Measurements from ENCODE around the gene IL17RA.

IL17RA gene

DNA sequence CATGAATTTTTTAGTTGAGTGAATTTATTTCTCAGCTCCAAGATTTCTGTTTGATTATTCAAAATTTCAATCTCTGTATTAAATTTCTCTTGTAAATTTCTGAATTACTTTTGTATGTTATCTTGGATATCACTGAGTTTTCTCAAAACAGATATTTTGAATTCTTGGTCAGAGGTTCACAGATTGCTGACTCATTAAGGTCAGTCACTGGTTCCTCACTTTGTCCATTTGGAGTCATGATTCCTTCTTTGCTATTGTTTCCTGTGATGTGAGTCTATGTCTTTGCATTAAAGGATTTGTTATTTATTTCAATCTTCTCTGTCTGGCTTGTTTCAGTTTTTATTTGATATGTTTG is 10.2 kb upstream of the IL17RA start:
- no peak for DNase-seq
- in situ Hi-C loops (cut with MboI; ENCODE audit: low pct_unique_long_range_greater_than_20kb, low sequenced_read_pairs), result loop anchor here (10.0 kb wide), 1 partner anchor 420 kb away; no protein-coding TSS in a partner anchor

DNA sequence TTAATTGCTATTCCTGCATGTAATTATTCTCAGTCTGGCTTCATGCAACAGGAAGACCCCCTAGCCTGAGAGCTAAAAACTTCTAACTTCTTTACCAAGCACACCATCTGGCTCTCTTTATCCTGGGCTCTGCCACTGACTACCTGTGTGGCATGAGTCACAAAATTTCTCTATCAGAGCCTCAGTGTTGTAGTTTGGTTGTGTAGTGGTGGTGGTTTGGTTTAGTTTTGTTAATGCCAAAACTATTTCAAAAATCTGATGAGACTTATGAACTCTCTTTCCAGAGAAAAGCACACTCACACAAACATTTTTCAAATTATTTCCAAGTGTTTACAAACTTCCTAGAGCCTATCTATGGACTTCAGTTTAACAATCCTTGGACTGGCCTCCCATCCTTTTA is 7.5 kb upstream of the IL17RA start:
- DNase-seq, result no peak
- in situ Hi-C loops (cut with MboI; ENCODE audit: low pct_unique_long_range_greater_than_20kb, low sequenced_read_pairs), result loop anchor here (10.0 kb wide), 1 partner anchor 418 kb away; no protein-coding TSS in a partner anchor

DNA sequence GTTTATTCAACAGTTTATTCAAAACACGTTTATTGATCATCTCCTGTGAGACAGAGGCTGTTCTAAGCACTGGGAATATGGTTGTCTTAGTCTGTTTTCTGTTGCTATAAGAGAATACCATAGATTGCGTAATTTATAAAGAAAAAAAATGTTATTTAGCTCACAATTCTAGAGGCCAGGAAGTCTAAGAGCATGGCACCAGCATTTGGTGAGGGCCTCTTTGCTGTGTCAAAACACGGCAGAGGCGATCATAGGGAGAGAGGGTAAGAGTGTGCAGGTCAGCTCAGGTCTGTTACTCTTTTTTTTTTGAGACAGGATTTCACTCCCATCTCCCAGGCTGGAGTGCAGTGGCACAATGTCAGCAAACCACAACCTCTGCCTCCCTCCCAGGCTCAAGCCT is 5.2 kb upstream of the IL17RA start:
- no peak for DNase-seq
- in situ Hi-C loops (cut with MboI; ENCODE audit: low pct_unique_long_range_greater_than_20kb, low sequenced_read_pairs), result loop anchor here (10.0 kb wide), 1 partner anchor 415 kb away; no protein-coding TSS in a partner anchor

DNA sequence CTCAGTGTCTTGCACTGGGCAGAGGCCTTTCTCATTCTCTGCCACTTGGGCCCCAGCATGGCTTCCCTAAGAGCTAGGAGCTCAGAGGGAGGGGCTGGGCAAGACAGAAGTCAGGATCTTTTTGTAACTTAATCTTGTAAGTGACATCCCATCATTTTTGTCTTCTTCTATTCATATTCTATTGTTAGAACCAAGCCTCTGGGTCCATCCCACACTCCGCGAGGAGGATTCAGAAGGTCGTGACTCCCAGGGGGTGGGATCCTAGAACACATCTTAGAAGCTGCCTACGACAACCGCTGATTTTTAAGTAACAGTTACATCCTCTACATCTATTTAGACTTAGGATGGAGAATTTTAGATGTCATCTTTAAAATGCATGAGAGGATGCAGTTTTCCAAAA is 1.5 kb upstream of the IL17RA start:
- no peak for DNase-seq
- in situ Hi-C loops (cut with MboI; ENCODE audit: low pct_unique_long_range_greater_than_20kb, low sequenced_read_pairs), result loop anchor here (10.0 kb wide), 1 partner anchor 432 kb away; no protein-coding TSS in a partner anchor

DNA sequence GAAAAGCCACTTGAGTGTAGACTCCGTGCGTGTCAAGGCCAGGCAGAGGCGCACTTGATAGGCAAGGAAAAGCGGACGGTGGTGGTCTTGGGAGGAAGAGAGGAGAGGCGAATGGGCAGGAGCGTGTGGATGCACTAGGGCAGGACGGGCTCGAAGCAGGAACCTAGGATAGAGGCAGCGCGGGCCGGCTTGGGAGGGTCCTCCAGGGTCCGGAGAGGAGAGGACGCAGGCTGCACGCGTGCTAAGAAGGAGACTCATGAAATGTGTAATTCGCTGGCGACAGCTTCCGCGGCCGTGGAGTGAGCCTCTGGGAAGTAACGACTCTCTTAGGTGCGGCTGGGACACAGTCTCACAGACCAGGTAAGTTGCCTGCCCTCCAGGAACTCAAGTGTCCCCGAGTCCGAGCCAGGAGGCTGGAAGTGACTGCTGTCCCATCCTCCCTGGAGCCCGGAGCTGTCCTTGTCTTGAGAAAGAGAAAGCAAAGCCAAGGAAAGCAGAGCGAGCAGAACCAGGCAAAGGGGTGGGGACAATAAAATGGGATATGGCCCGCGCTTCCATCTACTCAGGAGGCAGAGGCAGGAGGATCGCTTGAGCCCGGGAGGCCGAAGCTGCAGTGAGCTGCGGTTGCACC is 874 bp upstream of the IL17RA start:
- no peak for DNase-seq
- in situ Hi-C loops (cut with MboI; ENCODE audit: low pct_unique_long_range_greater_than_20kb, low sequenced_read_pairs), result loop anchor here (10.0 kb wide), 1 partner anchor 431 kb away; no protein-coding TSS in a partner anchor

DNA sequence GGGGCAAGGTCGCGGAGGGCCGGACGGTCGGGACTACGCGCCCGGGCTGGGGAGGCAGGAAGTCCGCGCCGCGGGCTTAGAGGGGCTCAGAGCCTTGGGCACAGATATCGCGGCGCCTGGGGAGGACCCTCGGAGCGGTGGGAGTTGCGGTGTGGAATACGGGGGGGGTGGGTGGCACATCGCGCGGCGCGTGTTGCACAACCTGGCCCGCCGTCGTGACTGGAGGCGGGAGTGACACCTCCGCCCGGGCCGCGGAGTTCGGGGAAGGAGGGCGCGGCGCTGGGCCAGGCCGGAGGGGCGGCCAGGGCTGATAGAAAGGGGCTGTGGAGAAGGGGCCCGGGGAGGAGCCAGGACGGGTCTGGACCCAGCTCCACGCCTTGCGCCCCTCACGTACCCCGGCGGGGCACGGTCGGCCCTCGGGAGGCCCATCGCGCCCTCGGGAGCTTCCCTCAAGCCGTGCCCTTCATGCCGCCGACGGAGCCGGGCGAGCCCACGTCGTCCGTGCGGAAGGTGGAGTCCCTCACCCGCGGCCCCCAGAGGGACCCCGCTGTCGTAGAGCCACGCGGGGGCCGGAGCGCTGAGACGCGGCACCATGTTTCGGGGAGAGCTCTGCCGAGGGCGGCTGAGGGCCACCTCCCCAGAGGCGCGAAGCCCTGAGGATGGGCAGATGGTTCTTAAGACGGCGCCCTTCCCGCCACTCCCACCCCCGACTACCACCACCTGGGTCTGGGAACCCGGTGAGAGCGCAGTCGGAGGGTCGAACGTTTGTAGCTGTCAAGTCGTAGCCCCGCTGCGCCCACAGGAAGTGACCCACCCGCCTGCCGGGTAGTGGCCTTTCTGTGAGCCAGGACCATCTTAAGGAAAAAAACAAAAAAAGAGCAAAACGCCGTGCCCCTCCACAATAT is 729 bp downstream of the IL17RA start:
- DNase-seq, result no peak
- in situ Hi-C loops (cut with MboI; ENCODE audit: low pct_unique_long_range_greater_than_20kb, low sequenced_read_pairs), result loop anchor here (10.0 kb wide), 1 partner anchor 429 kb away; no protein-coding TSS in a partner anchor

DNA sequence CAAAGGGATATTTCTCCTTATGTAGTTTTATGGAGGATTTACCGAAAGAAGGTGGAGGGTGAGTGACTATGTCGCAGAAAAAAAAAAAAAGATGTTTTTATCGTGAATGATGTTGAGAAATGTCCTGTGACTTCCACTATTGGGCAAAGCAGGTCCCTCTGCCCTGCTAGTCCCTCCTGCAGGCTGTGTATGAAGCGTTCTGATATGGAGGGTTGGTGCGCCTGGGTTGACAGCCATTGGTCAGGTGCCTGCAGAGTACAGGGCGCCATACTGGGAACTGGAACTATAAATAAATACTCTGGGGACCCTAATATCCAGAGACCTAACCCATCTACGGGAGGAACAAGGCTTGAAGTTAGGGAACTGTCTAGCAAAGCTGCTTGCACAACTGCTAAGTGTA is 1.5 kb downstream of the IL17RA start:
- DNase-seq, result no peak
- in situ Hi-C loops (cut with MboI; ENCODE audit: low pct_unique_long_range_greater_than_20kb, low sequenced_read_pairs), result loop anchor here (10.0 kb wide), 1 partner anchor 429 kb away; no protein-coding TSS in a partner anchor

DNA sequence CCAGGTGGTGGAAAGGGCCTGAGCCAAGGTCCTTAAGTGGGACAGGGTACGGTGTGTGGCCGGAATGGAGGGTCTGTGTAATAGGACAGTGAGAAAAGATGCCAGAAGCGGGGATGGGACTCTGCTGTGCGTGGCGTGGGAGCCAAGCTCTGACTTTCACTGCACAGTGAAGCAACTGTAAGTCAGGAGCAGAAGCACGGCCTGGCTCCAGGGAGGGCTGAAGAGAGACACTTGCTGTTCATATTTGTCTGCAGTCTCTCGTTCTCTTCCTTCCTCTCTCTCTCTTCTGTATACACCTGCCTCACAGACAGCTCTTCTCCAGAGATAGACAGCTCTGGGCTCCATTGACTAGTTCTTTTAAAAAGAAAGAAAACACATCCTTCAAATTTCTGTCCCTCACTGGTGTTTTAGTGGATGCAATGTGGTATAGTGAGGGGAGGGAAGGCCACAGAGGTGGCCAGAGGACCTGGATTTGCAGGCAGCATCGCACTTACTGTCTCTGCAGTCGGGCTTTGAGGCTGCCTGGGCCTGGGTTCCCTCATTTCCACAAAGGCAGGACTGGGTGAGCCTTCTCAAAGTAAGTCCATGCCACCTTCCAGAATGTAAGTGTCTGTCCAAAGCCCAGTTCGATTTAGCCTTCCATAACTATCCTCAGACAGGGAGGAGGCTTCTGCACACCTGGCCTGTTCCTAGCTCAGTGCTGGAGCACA is 2.1 kb downstream of the IL17RA start:
- in situ Hi-C loops (cut with MboI; ENCODE audit: low pct_unique_long_range_greater_than_20kb, low sequenced_read_pairs), result loop anchor here (10.0 kb wide), 1 partner anchor 428 kb away; no protein-coding TSS in a partner anchor
- DNase-seq, result no peak

DNA sequence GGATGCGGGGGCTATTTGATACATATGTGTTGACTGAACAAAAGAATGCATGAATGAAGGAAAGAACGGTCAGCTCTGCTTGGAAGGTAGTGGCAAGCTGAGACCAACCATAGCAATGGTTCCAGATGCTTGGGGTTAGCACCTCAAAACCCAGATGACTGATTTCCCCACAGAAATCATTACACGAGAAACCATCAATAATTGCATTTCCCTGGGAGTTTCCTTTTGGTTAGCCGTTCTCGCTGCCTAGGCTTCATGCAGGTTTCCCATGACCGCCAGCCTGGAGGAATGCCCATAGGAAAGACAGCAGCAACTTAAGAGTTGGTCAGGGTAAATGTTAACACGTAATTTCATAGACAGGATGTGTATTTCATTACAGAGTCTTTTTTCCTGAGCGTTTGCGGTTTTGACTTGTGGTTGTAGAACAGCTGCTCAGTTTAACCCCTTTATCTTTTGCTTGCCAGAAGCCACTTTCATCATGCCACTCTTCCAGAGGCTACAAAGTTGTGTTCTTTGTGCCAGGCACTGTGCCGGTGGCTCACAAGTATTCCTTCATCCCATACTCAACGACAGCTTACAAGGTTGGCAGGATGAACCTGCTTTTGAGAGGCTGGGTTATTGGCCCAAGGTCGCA is 2.8 kb downstream of the IL17RA start:
- in situ Hi-C loops (cut with MboI; ENCODE audit: low pct_unique_long_range_greater_than_20kb, low sequenced_read_pairs), result loop anchor here (10.0 kb wide), 1 partner anchor 427 kb away; no protein-coding TSS in a partner anchor
- DNase-seq, result peak; percentile 85

DNA sequence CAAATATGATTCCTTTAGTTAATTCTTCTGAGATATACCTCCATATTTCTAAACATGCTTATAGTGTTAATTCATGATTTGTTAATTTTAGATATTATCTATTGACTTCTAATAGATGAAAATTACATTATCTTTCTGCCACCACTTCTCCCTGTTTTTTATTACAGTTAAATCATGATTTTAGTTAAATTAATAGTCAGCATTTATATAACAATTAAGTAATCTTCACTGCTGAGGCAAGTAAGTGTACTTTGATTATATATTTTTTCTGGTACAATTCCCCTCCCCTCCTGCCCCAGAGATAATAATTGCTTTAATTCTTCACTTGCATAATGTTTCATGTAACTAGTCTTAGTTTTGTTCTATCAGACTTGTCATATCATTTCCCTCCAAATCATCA is 5.8 kb downstream of the IL17RA start:
- in situ Hi-C loops (cut with MboI; ENCODE audit: low pct_unique_long_range_greater_than_20kb, low sequenced_read_pairs), result no loop called here

DNA sequence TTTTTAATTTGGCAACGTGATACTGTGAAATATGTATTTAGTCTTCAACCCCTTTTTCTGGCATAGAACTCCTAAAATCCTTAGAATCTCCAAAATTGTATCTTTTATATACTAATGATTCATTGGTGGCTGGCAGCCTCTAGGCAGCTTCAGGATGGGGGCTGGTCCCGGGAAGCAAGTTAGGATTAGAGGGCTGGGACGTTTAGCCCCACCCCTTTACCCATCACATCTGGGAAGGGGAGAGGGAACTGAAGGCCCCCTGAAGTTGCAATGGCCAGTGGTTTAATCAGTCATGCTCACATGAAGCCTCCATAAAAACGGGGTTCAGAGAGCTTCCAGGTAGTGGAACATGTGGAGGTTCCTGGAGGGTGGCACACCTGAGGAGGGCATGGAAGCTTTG is 7.1 kb downstream of the IL17RA start:
- no peak for DNase-seq
- in situ Hi-C loops (cut with MboI; ENCODE audit: low pct_unique_long_range_greater_than_20kb, low sequenced_read_pairs), result no loop called here

More for the DNA sequence above, 5.8 kb downstream of the IL17RA start:
- DNase-seq, result no peak

DNA sequence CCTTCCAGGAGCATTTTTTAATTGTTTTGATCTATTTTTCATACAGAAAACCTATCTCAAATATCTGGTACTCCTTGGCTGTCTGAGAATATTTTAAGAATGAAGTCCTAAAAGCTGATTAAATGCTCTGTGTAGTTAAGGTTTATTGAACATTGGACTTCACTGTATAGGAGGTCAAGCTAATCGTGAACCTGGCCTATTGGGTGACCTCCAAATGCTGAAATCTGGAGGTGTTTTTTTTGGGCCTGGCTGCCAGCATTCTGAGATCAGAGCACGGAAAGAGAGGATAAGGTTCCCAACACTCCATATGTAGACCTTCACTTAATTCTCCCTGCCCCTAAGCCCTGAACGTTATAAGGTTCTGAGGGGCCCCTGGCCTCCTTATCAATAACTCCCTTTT is 8.3 kb downstream of the IL17RA start:
- in situ Hi-C loops (cut with MboI; ENCODE audit: low pct_unique_long_range_greater_than_20kb, low sequenced_read_pairs), result no loop called here
- DNase-seq, result no peak

DNA sequence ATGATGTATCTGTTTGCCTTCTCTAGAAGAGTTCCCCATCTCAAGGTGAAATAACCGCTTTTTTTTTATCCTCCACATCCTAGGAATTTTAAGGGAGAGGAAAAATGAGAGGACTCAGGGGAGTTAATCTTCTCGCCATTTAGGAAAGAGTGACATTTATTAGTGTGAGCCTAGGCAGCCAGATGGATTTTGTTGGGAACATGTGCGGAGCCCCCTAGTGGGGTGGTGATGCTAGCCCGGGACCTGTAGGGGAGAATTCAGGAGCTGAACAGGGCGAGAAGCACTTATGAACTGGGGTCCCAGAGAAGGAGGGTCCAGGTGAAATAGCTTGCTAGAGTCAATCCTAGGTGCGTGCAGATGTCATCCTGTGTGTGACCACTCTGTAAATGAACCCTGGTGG is 10.7 kb downstream of the IL17RA start:
- DNase-seq, result no peak
- in situ Hi-C loops (cut with MboI; ENCODE audit: low pct_unique_long_range_greater_than_20kb, low sequenced_read_pairs), result no loop called here

DNA sequence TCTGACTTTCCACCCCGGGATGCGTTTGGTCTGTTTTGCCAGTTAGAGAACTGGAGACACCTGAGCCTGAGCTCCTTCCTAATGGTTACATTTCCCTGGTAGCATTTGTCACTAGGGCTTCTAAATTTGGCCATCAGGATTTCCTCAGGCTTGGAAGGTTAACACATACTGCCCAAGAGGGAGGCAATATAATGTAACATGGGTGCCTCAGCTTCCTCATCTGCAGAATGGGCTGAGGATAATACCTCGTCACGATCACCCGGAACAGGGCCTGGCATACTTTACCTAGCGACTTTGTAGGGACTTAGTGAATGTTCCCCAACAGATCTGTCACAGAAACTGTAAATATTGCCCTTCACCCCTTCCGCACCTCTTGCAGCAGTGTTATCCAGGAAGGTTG is 11.3 kb downstream of the IL17RA start:
- in situ Hi-C loops (cut with MboI; ENCODE audit: low pct_unique_long_range_greater_than_20kb, low sequenced_read_pairs), result no loop called here
- no peak for DNase-seq

DNA sequence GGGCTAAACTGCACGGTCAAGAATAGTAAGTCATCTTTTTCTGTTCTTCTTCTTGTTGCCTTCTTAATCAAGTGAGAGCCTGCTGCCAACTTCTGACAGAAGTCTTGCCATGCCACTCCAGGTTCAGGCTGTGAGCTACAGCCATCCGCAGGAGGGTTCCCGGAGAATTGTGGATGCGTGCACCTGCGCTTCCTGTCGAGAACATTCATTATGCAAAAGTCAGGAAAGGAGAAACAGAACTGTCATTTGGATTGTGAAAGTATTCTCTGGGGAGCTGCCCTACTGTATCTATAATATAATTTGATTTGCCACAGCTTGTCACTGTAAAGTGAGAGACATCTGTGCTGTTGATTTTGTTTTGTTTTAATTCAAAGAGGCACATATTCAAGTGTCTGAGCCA is 12.3 kb downstream of the IL17RA start:
- no peak for DNase-seq
- in situ Hi-C loops (cut with MboI; ENCODE audit: low pct_unique_long_range_greater_than_20kb, low sequenced_read_pairs), result no loop called here

DNA sequence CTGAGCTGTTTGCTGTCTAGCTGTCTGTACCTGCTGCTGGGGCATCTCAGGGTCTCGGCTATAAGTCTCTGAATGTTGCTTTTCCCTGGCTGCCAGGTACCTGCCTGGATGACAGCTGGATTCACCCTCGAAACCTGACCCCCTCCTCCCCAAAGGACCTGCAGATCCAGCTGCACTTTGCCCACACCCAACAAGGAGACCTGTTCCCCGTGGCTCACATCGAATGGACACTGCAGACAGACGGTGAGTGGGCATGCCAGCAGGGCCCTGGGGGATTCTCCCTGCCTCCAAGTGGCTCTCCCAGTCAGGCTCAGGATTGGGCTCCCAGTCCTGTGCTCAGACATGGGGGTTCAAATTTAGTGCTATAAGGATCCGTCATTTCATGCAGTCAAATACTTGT is 12.9 kb downstream of the IL17RA start:
- no peak for DNase-seq
- in situ Hi-C loops (cut with MboI; ENCODE audit: low pct_unique_long_range_greater_than_20kb, low sequenced_read_pairs), result no loop called here

DNA sequence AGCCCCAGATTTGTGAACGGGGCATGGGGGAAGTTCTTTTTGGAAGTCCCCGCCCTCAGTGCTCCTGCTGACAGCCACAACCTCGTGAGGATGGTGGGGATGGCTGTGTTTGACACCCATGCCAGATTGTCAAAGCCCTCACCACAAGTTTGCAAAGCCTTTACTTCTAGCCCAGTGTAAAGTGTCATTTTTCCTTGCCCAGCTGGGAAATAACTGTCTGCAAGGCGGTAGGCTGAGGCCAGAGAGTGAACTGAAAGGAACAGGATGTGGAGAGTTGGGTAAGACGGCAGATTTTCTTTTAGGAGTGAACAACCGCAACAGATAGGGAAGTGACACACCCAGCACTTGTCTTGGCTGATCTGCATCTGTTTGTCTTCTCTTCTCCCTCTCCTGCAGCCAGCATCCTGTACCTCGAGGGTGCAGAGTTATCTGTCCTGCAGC is 13.6 kb downstream of the IL17RA start:
- in situ Hi-C loops (cut with MboI; ENCODE audit: low pct_unique_long_range_greater_than_20kb, low sequenced_read_pairs), result no loop called here

DNA sequence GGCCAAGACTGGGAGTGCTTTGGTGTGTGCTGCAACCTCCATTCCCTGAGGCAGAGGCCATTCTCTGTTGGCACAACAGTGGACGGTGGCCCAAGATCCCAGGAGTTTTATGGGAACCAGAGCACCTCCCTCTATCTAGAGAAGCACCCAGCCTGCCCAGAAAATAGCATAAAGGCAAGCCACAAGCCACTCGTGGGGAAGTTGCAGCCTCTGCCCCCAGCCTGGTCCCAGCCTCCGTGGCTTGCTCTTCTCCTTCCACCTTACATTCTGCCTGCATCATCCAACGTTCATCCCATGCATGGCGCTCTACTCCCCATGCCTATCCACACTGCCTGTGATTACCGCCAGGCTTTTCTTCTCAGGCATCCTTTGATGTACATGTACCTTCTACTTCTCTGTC is 15.8 kb downstream of the IL17RA start:
- no peak for DNase-seq
- in situ Hi-C loops (cut with MboI; ENCODE audit: low pct_unique_long_range_greater_than_20kb, low sequenced_read_pairs), result loop anchor here (10.0 kb wide), 1 partner anchor 54 kb away; the partner anchor contains the start of gene HDHD5

More for the DNA sequence above, 13.6 kb downstream of the IL17RA start:
- peak; percentile 94 for DNase-seq
